Measurements from ENCODE around the gene ST3GAL2.
A peak's percentile ranks its signal among the peaks of the same experiment; 100 is the strongest.

ST3GAL2 gene

DNA sequence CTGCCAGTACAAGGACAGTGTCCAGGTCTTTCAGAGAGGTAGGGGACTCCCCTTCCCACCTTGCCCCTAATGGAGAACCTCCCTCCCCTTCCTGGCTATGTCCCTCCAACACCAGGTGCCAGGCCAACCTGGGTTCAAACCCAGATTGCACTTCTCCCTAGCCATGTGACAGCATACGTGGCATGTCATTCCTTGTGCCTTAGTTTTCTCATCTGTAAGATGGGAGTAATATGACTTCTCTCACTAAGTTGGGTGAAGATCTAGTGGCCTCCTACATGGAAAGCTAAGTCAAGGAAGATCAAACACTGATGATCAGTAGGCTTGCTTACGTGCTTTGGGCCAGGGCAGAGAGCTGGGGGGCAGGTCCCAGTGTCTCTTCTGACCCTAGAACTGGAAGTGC is 24.3 kb upstream of the ST3GAL2 start:
- TF ChIP-seq, protein P1, sequence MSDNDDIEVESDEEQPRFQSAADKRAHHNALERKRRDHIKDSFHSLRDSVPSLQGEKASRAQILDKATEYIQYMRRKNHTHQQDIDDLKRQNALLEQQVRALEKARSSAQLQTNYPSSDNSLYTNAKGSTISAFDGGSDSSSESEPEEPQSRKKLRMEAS (IDR thresholded peaks at IDR 0.05; ENCODE audit: low read depth, low read length): no peak
- no peak overlapping the region for H3K4me3 ChIP-seq (ENCODE audit: low read depth, low read length)
- DNase-seq (ENCODE audit: low read depth): no peak

DNA sequence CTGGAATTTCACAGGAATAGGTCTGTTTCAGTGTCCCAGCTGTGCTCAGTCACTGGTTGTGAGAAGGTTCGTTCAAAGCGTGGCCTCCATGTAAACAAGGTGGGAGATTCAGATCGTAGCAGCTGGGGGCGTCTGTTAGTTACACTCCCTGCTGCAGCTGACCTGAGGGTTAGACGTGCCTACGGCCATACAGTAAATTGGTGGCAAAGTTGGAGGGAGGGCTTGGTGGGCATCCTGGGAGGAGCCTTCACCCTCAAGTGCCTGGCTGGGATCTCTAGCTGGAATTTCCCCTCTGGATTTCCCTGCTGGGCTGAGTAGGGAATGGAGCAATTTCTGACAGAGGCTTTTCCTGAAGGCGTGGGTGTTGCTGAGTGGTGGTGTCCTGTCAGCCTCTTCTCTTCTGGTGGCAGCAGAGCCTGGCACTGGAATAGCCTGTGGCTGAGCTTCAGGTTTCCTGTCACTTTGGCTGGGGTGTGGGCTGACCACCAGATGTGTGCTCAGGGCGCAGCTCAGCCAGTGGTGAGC is 21.9 kb upstream of the ST3GAL2 start:
- TF ChIP-seq, protein P1 (IDR thresholded peaks at IDR 0.05; ENCODE audit: low read depth, low read length): no peak
- TF ChIP-seq MYC (IDR thresholded peaks at IDR 0.05; ENCODE audit: low read depth, low read length) (no peak), POLR2A (IDR thresholded peaks at IDR 0.05; ENCODE audit: extremely low read depth, insufficient read length) (no peak)
- TF ChIP-seq, protein P2, sequence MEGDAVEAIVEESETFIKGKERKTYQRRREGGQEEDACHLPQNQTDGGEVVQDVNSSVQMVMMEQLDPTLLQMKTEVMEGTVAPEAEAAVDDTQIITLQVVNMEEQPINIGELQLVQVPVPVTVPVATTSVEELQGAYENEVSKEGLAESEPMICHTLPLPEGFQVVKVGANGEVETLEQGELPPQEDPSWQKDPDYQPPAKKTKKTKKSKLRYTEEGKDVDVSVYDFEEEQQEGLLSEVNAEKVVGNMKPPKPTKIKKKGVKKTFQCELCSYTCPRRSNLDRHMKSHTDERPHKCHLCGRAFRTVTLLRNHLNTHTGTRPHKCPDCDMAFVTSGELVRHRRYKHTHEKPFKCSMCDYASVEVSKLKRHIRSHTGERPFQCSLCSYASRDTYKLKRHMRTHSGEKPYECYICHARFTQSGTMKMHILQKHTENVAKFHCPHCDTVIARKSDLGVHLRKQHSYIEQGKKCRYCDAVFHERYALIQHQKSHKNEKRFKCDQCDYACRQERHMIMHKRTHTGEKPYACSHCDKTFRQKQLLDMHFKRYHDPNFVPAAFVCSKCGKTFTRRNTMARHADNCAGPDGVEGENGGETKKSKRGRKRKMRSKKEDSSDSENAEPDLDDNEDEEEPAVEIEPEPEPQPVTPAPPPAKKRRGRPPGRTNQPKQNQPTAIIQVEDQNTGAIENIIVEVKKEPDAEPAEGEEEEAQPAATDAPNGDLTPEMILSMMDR (IDR thresholded peaks at IDR 0.05; ENCODE audit: low read depth, low read length): no peak
- H3K4me3 ChIP-seq (ENCODE audit: low read depth, low read length): no peak overlapping the region
- no peak for DNase-seq (ENCODE audit: low read depth)

DNA sequence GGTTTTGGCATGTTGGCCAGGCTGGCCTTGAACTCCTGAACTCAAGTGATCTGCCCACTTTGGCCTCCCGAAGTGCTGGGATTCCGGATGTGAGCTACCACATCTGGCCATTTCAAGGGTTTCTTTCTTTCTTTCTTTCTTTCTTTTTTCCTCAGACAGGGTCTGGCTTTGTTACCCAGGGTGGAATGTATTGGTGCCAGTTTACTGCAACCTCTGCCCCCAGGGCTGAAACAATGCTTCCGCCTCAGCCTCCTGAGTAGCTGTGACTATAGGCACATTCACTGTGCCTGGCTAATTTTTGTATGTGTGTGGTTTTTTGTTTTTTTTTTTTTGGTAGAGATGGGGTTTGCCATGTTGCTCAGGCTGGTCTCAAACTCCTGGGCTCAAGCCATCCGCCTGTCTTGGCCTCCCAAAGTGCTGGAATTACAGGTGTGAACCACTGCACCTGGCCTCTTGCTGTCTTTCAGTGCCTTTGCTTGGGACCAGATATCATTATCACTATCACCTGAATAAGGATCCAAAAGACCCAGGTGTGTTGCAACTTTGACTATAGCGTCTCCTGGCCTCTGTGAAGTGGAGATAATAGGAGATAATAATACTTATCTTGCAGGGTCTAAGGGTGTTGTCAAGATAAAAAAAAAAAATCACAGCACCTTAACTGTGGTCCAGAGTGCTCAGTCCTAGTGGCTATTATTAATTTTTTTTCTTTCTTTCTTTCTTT is 18.7 kb upstream of the ST3GAL2 start:
- TF ChIP-seq, protein P2 (IDR thresholded peaks at IDR 0.05; ENCODE audit: low read depth, low read length): no peak
- TF ChIP-seq POLR2A (IDR thresholded peaks at IDR 0.05; ENCODE audit: extremely low read depth, insufficient read length) (no peak), MYC (IDR thresholded peaks at IDR 0.05; ENCODE audit: low read depth, low read length) (no peak)
- TF ChIP-seq, protein P1 (IDR thresholded peaks at IDR 0.05; ENCODE audit: low read depth, low read length): no peak
- no peak overlapping the region for H3K4me3 ChIP-seq (ENCODE audit: low read depth, low read length)
- DNase-seq (ENCODE audit: low read depth): no peak

DNA sequence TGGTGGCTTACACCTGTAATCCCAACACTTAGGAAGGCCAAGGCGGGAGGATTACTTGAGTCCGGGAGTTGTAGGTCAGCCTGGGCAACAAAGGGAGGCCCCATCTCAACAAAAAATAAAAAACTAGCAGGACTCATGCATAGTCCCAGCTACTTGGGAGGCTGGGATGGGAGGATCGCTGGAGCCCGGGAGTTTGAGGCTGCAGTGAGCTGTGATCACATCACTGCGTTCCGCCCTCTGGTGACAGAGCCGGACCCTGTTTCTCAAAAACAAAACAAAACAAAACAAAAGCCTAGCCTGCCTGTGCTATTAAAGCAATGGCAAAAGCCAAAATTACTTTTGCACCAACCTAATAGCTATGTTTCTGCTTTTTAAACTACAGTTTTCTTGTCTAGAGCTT is 17.0 kb upstream of the ST3GAL2 start:
- no peak for DNase-seq (ENCODE audit: low read depth)
- no peak overlapping the region for H3K4me3 ChIP-seq (ENCODE audit: low read depth, low read length)
- TF ChIP-seq, protein P1 (IDR thresholded peaks at IDR 0.05; ENCODE audit: low read depth, low read length): no peak
- TF ChIP-seq MYC (IDR thresholded peaks at IDR 0.05; ENCODE audit: low read depth, low read length) (no peak), POLR2A (IDR thresholded peaks at IDR 0.05; ENCODE audit: extremely low read depth, insufficient read length) (no peak)
- TF ChIP-seq, protein P2 (IDR thresholded peaks at IDR 0.05; ENCODE audit: low read depth, low read length): no peak

DNA sequence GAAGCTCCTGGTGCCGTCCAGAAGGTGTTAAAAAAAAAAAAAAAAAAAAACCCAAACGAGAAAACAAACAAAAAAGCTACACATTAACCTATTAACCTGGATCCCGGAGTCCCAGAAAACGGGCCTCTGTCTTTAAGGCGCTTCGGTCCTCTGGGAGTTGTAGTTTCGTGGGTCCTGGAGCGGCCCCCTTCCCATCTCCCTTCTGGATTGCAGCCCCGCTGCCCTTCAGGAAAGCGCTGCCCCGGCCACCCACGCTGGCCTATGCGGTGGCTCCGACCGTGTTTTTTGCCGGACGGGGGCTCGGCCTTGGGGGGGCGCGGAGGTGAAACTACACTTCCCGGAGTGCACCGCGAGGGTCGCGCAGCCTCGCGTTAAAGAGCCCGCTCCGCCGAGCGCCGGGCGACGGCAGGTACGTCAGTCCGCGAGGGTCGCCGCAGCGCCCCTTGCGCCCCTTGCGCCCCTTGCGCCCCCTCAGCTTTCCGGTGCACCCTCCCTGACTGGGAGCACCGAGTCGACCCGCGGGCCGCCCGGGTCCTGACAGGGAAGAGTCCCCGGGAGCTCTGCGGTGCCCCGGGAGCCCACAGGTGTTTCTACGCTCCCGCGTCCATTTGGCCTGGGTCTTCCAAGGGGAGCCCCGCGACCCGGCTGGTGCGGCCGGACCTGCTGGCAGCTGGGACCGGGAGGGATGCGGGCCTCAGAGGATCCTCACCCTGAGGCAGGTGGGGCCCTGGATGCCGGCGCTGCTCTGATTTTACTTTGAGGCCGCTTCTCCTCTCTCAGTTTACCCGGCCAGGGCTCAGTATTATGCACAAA is 15.5 kb upstream of the ST3GAL2 start, which contains the start of gene FCSK:
Gene FCSK, plus strand, starts transcription at position 374 of the 813 bp plus-strand sequence. CDS start 8,596 bp downstream, outside the sequence.
- DNase-seq (ENCODE audit: low read depth): peak; percentile 77
- H3K4me3 ChIP-seq (ENCODE audit: low read depth, low read length): peak within 1 kb of the TSS; percentile 76
- TF ChIP-seq, protein P2 (IDR thresholded peaks at IDR 0.05; ENCODE audit: low read depth, low read length): no peak
- TF ChIP-seq POLR2A (IDR thresholded peaks at IDR 0.05; ENCODE audit: extremely low read depth, insufficient read length) (peak; percentile 24), MYC (IDR thresholded peaks at IDR 0.05; ENCODE audit: low read depth, low read length) (no peak)
- TF ChIP-seq, protein P1 (IDR thresholded peaks at IDR 0.05; ENCODE audit: low read depth, low read length): no peak

DNA sequence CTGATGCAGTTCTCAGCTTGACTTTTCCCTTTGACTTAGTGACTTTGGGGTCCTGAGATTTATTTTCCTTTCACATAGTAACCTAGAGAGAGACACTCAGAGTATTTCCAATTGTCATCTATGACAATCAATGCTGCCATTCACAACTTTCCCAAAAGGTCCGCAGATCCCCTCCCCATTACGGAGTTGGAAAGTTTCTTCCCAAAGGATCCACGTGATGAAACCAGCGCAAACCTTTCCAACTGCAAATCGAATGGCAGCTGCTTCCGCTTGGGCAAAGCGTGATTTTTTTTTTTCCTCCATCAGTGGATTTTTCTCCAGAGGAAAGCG is 15.0 kb upstream of the ST3GAL2 start:
- DNase-seq (ENCODE audit: low read depth): no peak

More for the DNA sequence above, 15.0 kb upstream of the ST3GAL2 start:
- peak overlapping the region; percentile 76 for H3K4me3 ChIP-seq (ENCODE audit: low read depth, low read length)
- TF ChIP-seq, protein P2 (IDR thresholded peaks at IDR 0.05; ENCODE audit: low read depth, low read length): no peak
- TF ChIP-seq, protein P1 (IDR thresholded peaks at IDR 0.05; ENCODE audit: low read depth, low read length): peak; percentile 24; the same call in 1 of the 2 replicates

Data from NB4 (cell line).